AG10803 (cell line): ENCODE results near the gene AMOTL2.
A peak's percentile ranks its signal among the peaks of the same experiment; 100 is the strongest.

Experiments
- DNase-seq: peaks from one replicate; pipeline ENCODE4 v3.0.0; 2010; ENCODE audit warnings: low read depth
- H3K4me3 ChIP-seq: 2 replicates; pipeline ENCODE4 v1.5.1; 2011; ENCODE audit warnings: mild to moderate bottlenecking, low read length, control low read depth
- CTCF ChIP-seq: conservative IDR thresholded peaks from 2 replicates; pipeline ENCODE4 v1.5.1; 2011; ENCODE audit warnings: mild to moderate bottlenecking, low read length, control low read depth, inconsistent platforms

AMOTL2 gene

GRCh38 chr3:134351427-134351826 lies 22.8 kb downstream of the AMOTL2 start:
- DNase-seq = peak; percentile 49
- no peak for TF ChIP-seq CTCF
- no peak overlapping the region for H3K4me3 ChIP-seq

GRCh38 chr3:134350861-134351311 lies 23.4 kb downstream of the AMOTL2 start:
- no peak for TF ChIP-seq CTCF
- no peak for DNase-seq

GRCh38 chr3:134350266-134350665 lies 24.0 kb downstream of the AMOTL2 start:
- no peak for TF ChIP-seq CTCF
- no peak overlapping the region for H3K4me3 ChIP-seq
- no peak for DNase-seq

More at GRCh38 chr3:134350861-134351311, 23.4 kb downstream of the AMOTL2 start:
- no peak overlapping the region for H3K4me3 ChIP-seq

- DNase-seq = peak; percentile 86
- no peak for TF ChIP-seq CTCF
- no peak overlapping the region for H3K4me3 ChIP-seq
Observed at GRCh38 chr3:134348524-134348923, 25.7 kb downstream of the AMOTL2 start.

GRCh38 chr3:134347551-134347950 lies 26.7 kb downstream of the AMOTL2 start:
- DNase-seq = no peak
- H3K4me3 ChIP-seq = no peak overlapping the region
- no peak for TF ChIP-seq CTCF

GRCh38 chr3:134346744-134347143 lies 27.5 kb downstream of the AMOTL2 start:
- DNase-seq = peak; percentile 20
- H3K4me3 ChIP-seq = no peak overlapping the region
- TF ChIP-seq CTCF = no peak

- TF ChIP-seq CTCF = no peak
- H3K4me3 ChIP-seq = no peak overlapping the region
- DNase-seq = no peak
Observed at GRCh38 chr3:134345202-134345601, 29.0 kb downstream of the AMOTL2 start.
